Astrocyte (in vitro differentiated cells and primary cell): ENCODE results near the gene KDM3B.

ENCODE experiments used
- CTCF ChIP-seq: IDR thresholded peaks from 2 replicates; pipeline ENCODE4 v1.5.1; 2011; ENCODE audit warnings: low read depth, mild to moderate bottlenecking, inconsistent platforms, low read length, moderate library complexity; ENCODE audit not compliant: insufficient read depth
- EZH2 ChIP-seq: IDR thresholded peaks from 2 replicates; pipeline ENCODE4 v1.6.1; 2012; ENCODE audit warnings: mild to moderate bottlenecking, low read length, inconsistent platforms; ENCODE audit not compliant: insufficient read depth

- TF ChIP-seq CTCF (no peak), EZH2 (no peak)
These were observed 98.5 kb downstream of the KDM3B start for GRCh38 chr5:138450971-138451370.
